ENCODE data around the gene SPACA4.

SPACA4 gene

GRCh38 chr19:48600679-48601417 is 5.7 kb upstream of the SPACA4 start:
- no peak for DNase-seq (ENCODE audit: extremely low spot score)
- CTCF ChIA-PET = no interaction called here
- POLR2A ChIA-PET = interaction anchor here (1.4 kb wide), 1 partner anchor 18 kb away, joined by 4 read pairs; the partner anchor contains the start of genes RPL18 and SPHK2
- TF ChIP-seq CTBP1 (IDR thresholded peaks at IDR 0.05; ENCODE audit: borderline replicate concordance) (no peak), FOXA1 (IDR thresholded peaks at IDR 0.05) (no peak), ELF4 (IDR thresholded peaks at IDR 0.05) (no peak), LEF1 (IDR thresholded peaks at IDR 0.05; ENCODE audit: borderline replicate concordance) (no peak), NFRKB (IDR thresholded peaks at IDR 0.05) (no peak), FOXK2 (IDR thresholded peaks at IDR 0.05) (no peak), FOXM1 (IDR thresholded peaks at IDR 0.05; ENCODE audit: borderline replicate concordance) (no peak), TARDBP (IDR thresholded peaks at IDR 0.05) (no peak), SUZ12 (IDR thresholded peaks at IDR 0.05) (no peak)

- TF ChIP-seq LEF1 (IDR thresholded peaks at IDR 0.05; ENCODE audit: borderline replicate concordance) = no peak
- no peak for TF ChIP-seq FOXK2 (IDR thresholded peaks at IDR 0.05)
- TF ChIP-seq CTBP1 (IDR thresholded peaks at IDR 0.05; ENCODE audit: borderline replicate concordance) = no peak
- DNase-seq (ENCODE audit: extremely low spot score) = no peak
- POLR2A ChIA-PET = no interaction called here
- CTCF ChIA-PET = no interaction called here
Measured at GRCh38 chr19:48603001-48603400, 3.5 kb upstream of the SPACA4 start.

- POLR2A ChIA-PET = no interaction called here
- CTCF ChIA-PET = no interaction called here
- no peak for DNase-seq (ENCODE audit: extremely low spot score)
- no peak for TF ChIP-seq TARDBP (IDR thresholded peaks at IDR 0.05)
- TF ChIP-seq PKNOX1 (IDR thresholded peaks at IDR 0.05) = no peak
- no peak for TF ChIP-seq BHLHE40 (IDR thresholded peaks at IDR 0.05; ENCODE audit: borderline replicate concordance)
- TF ChIP-seq LEF1 (IDR thresholded peaks at IDR 0.05; ENCODE audit: borderline replicate concordance) = no peak
- TF ChIP-seq NFRKB (IDR thresholded peaks at IDR 0.05) = no peak
Measured at GRCh38 chr19:48603449-48603848, 3.1 kb upstream of the SPACA4 start.

GRCh38 chr19:48603850-48604249 is 2.7 kb upstream of the SPACA4 start:
- CTCF ChIA-PET = no interaction called here
- TF ChIP-seq ZNF384 (IDR thresholded peaks at IDR 0.05) (no peak), FOXM1 (IDR thresholded peaks at IDR 0.05; ENCODE audit: borderline replicate concordance) (no peak), ARNT (IDR thresholded peaks at IDR 0.05) (no peak)
- POLR2A ChIA-PET = no interaction called here

GRCh38 chr19:48607359-48607755 is 815 bp downstream of the SPACA4 start:
- no peak for TF ChIP-seq NFRKB (IDR thresholded peaks at IDR 0.05)
- no peak for TF ChIP-seq LEF1 (IDR thresholded peaks at IDR 0.05; ENCODE audit: borderline replicate concordance)
- TF ChIP-seq ARNT (IDR thresholded peaks at IDR 0.05) = no peak
- no peak for TF ChIP-seq BHLHE40 (IDR thresholded peaks at IDR 0.05; ENCODE audit: borderline replicate concordance)
- no peak for TF ChIP-seq HDGF (IDR thresholded peaks at IDR 0.05; ENCODE audit: borderline replicate concordance)
- no peak for TF ChIP-seq PKNOX1 (IDR thresholded peaks at IDR 0.05)
- no peak for TF ChIP-seq FOXA1 (IDR thresholded peaks at IDR 0.05)
- TF ChIP-seq L3MBTL2 (conservative IDR thresholded peaks at IDR 0.05) = no peak
- TF ChIP-seq SP1 (IDR thresholded peaks at IDR 0.05) = no peak
- no peak for TF ChIP-seq SUZ12 (IDR thresholded peaks at IDR 0.05)
- TF ChIP-seq FOXM1 (IDR thresholded peaks at IDR 0.05; ENCODE audit: borderline replicate concordance) = no peak
- TF ChIP-seq ELF4 (IDR thresholded peaks at IDR 0.05) = no peak
- no peak for TF ChIP-seq CTBP1 (IDR thresholded peaks at IDR 0.05; ENCODE audit: borderline replicate concordance)
- TF ChIP-seq FOXK2 (IDR thresholded peaks at IDR 0.05) = no peak
- no peak for DNase-seq (ENCODE audit: extremely low spot score)
- ChIA-PET CTCF (interaction anchor here (0.5 to 1.4 kb wide), 3 partner anchors 17 to 287 kb away, joined by 3 to 4 read pairs (median 3); no protein-coding TSS in a partner anchor), POLR2A (interaction anchor here (4.4 kb wide), 1 partner anchor 11 kb away, joined by 53 read pairs; the partner anchor contains the start of genes RPL18 and SPHK2)

More at GRCh38 chr19:48603850-48604249, 2.7 kb upstream of the SPACA4 start:
- DNase-seq (ENCODE audit: extremely low spot score) = no peak

GRCh38 chr19:48608798-48609263 is 2.3 kb downstream of the SPACA4 start:
- ChIA-PET POLR2A (interaction anchor here (0.7 to 4.4 kb wide), 5 partner anchors 10 to 405 kb away, joined by 3 to 53 read pairs (median 3); partner anchors contain the start of genes RPL18 and SPHK2), CTCF (interaction anchor here (0.7 to 1.7 kb wide), 5 partner anchors 9 to 25 kb away, joined by 3 to 6 read pairs (median 3); no protein-coding TSS in a partner anchor)
- no peak for TF ChIP-seq SP1 (IDR thresholded peaks at IDR 0.05)
- TF ChIP-seq FOXK2 (IDR thresholded peaks at IDR 0.05) = no peak
- no peak for TF ChIP-seq FOXM1 (IDR thresholded peaks at IDR 0.05; ENCODE audit: borderline replicate concordance)
- TF ChIP-seq PKNOX1 (IDR thresholded peaks at IDR 0.05) = no peak
- TF ChIP-seq ZNF384 (IDR thresholded peaks at IDR 0.05) = no peak
- peak; percentile 61 for DNase-seq (ENCODE audit: extremely low spot score)

Measured in HEK293T (cell line).